Measurements from ENCODE around the gene EFTUD2. TPM values are rescaled to one million over a fixed set of nuclear protein-coding genes. Genes with fewer than 3 reads are reported as not detected.

Gene EFTUD2
- total RNA-seq, 1 experiment from 2014 or later, result 150 TPM

DNA sequence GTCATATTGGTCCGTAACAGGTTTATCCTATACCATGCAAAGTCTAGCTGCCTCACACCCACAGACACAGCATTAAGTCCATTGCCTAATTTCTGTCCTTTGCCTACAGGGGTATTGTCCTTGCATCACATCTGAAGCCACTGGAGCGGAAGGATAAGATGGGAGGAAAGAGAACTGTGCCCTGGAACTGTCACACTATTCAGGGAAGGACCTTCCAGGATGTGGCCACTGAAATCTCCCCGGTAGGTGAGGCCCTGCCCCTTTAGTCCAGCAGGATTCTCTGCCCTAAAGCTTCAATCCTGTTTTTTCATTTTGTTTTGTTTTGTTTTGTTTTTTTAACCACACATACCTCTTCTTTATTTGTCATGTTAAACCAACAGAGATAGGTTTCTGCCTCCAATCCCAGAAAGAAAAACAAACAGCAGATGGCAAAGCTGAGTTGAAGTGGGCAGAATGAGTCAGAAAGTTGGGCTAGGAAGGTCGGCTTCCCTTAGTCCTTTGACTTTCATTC, 2.2 kb upstream of the EFTUD2 start:
- Histone ChIP-seq H4K20me1 (ENCODE audit: insufficient read depth) (no peaks in the 10 kb centered on the region), H3K36me3 (ENCODE audit: control insufficient read depth in 1 of 2, insufficient read depth in 2 of 2, low read length in 2 of 2) (peaks cover 0 to 3% of the 10 kb centered on the region in 2 experiments; a peak in 1 of 4 replicates), H3K27ac (ENCODE audit: low read depth, low read length) (no peak overlapping the region), H3K4me1 (ENCODE audit: control insufficient read depth in 1 of 2, insufficient read depth in 2 of 2, low read length in 2 of 2) (peaks cover 18 to 53% of the 10 kb centered on the region in 2 experiments), H3K79me2 (ENCODE audit: insufficient read depth, low read length) (peaks cover 30% of the 10 kb centered on the region), H2AFZ (ENCODE audit: low read depth, low read length, poor library complexity, severe bottlenecking) (no peak overlapping the region), H3K27me3 (ENCODE audit: insufficient read depth, low read length) (no peaks in the 10 kb centered on the region), H3K9me3 (ENCODE audit: control insufficient read depth in 1 of 2, insufficient read depth in 1 of 2, low read depth in 1 of 2, low read length in 2 of 2) (no peaks in the 10 kb centered on the region), H3K4me2 (ENCODE audit: low read length) (no peak overlapping the region), H3K9ac (ENCODE audit: low read length) (peak overlapping the region; percentile 7; the same call in 1 of the 2 replicates), H3K9me2 (ENCODE audit: insufficient read depth) (no peaks in the 10 kb centered on the region), H3K4me3 (replicated peaks in 1 of 2; ENCODE audit: low read depth in 1 of 2, low read length in 2 of 2) (no peak overlapping the region)
- intact Hi-C loops (cut with micrococcal nuclease), result no loop called here
- ChIA-PET CTCF (interaction anchor here (2.0 kb wide), 1 partner anchor 9 kb away, joined by 6 read pairs; no protein-coding TSS in a partner anchor), POLR2A (no interaction called here), RAD21 (ENCODE audit: low non-redundant PET in 1 of 2, low total read pairs in 2 of 2, uncharacterized antibody in 2 of 2, unreplicated experiment in 2 of 2) (no interaction called here)
- no peak for ATAC-seq
- TF ChIP-seq SP1 (IDR thresholded peaks at IDR 0.05; ENCODE audit: low read depth), result no peak
- TF ChIP-seq RAD21 (IDR thresholded peaks at IDR 0.05; ENCODE audit: low read depth), result no peak
- TF ChIP-seq, protein P1, sequence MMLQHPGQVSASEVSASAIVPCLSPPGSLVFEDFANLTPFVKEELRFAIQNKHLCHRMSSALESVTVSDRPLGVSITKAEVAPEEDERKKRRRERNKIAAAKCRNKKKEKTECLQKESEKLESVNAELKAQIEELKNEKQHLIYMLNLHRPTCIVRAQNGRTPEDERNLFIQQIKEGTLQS (IDR thresholded peaks at IDR 0.05), result no peak
- no peak for TF ChIP-seq MAX (IDR thresholded peaks at IDR 0.05)
- TF ChIP-seq EGR1 (IDR thresholded peaks at IDR 0.05; ENCODE audit: low read depth), result no peak
- TF ChIP-seq CBX3 (IDR thresholded peaks at IDR 0.05; ENCODE audit: low read depth), result no peak
- no peak for TF ChIP-seq JUND (IDR thresholded peaks at IDR 0.05)
- no peak for TF ChIP-seq SRF (IDR thresholded peaks at IDR 0.05; ENCODE audit: low read depth)
- no peak for TF ChIP-seq POLR2AphosphoS5 (IDR thresholded peaks at IDR 0.05; ENCODE audit: low read depth, low read length)
- no TSS peak for BruUV-seq (replicated peaks)
- no peak for DNase-seq (ENCODE audit: low read depth, low spot score)

GRCh38 chr17:44900894-44901293, 1.6 kb upstream of the EFTUD2 start:
- no peak overlapping the region for H3K9ac ChIP-seq (ENCODE audit: low read length)
- TF ChIP-seq TCF7L2 (IDR thresholded peaks at IDR 0.05; ENCODE audit: borderline replicate concordance, extremely low read depth, insufficient read depth, insufficient read length) (no peak), REST (IDR thresholded peaks at IDR 0.05; ENCODE audit: low read depth) (no peak), SP1 (IDR thresholded peaks at IDR 0.05; ENCODE audit: low read depth) (peak; percentile 22; the same call in 1 of the 2 replicates)
- ChIA-PET POLR2A (no interaction called here), CTCF (interaction anchor here (1.4 to 2.0 kb wide), 2 partner anchors 10 to 198 kb away, joined by 3 to 6 read pairs; no protein-coding TSS in a partner anchor), RAD21 (ENCODE audit: low non-redundant PET in 1 of 2, low total read pairs in 2 of 2, uncharacterized antibody in 2 of 2, unreplicated experiment in 2 of 2) (no interaction called here)
- peaks cover 13 to 47% of the 10 kb centered on the region in 2 experiments for H3K4me1 ChIP-seq (ENCODE audit: control insufficient read depth in 1 of 2, insufficient read depth in 2 of 2, low read length in 2 of 2)
- H2AFZ ChIP-seq (ENCODE audit: low read depth, low read length, poor library complexity, severe bottlenecking), result no peak overlapping the region
- no peaks in the 10 kb centered on the region for H3K9me2 ChIP-seq (ENCODE audit: insufficient read depth)
- no peaks in the 10 kb centered on the region for H3K9me3 ChIP-seq (ENCODE audit: control insufficient read depth in 1 of 2, insufficient read depth in 1 of 2, low read depth in 1 of 2, low read length in 2 of 2)
- H3K4me2 ChIP-seq (ENCODE audit: low read length), result no peak overlapping the region
- intact Hi-C loops (cut with micrococcal nuclease), result no loop called here
- ATAC-seq, result no peak
- peaks cover 35% of the 10 kb centered on the region for H3K79me2 ChIP-seq (ENCODE audit: insufficient read depth, low read length)
- DNase-seq (ENCODE audit: low read depth, low spot score), result no peak
- no peaks in the 10 kb centered on the region for H3K27me3 ChIP-seq (ENCODE audit: insufficient read depth, low read length)
- H3K27ac ChIP-seq (ENCODE audit: low read depth, low read length), result no peak overlapping the region
- no peak overlapping the region for H3K4me3 ChIP-seq (replicated peaks in 1 of 2; ENCODE audit: low read depth in 1 of 2, low read length in 2 of 2)
- no TSS peak for BruUV-seq (replicated peaks)
- H4K20me1 ChIP-seq (ENCODE audit: insufficient read depth), result no peaks in the 10 kb centered on the region
- peaks cover 2 to 7% of the 10 kb centered on the region in 2 experiments; a peak in 2 of 4 replicates for H3K36me3 ChIP-seq (ENCODE audit: control insufficient read depth in 1 of 2, insufficient read depth in 2 of 2, low read length in 2 of 2)
